OCI-LY1 (cell line): ENCODE results near the gene FIGLA.

ENCODE experiments used
- H2AFZ ChIP-seq: fragments of 200-600 bp; sonication (generic), shearing (Covaris generic); 2 replicates; pipeline ENCODE4 v1.6.0; 2014; ENCODE audit warnings: antibody characterized with exemption, mild to moderate bottlenecking, low read length
- H3F3A ChIP-seq: fragments of 200-600 bp; sonication (generic), shearing (Covaris generic); 2 replicates; pipeline ENCODE4 v1.6.0; 2014; ENCODE audit warnings: mild to moderate bottlenecking, antibody characterized with exemption, low read length, moderate library complexity; ENCODE audit not compliant: insufficient read depth
- H3K27ac ChIP-seq: fragments of 200-600 bp; sonication (generic); 2 replicates; pipeline ENCODE4 v1.5.1; 2014; ENCODE audit warnings: low read length, mixed run types, mild to moderate bottlenecking, low read depth; ENCODE audit not compliant: poor library complexity, severe bottlenecking
- H3K27me3 ChIP-seq: fragments of 200-600 bp; sonication (generic); 2 replicates; pipeline ENCODE4 v1.6.0; 2014; ENCODE audit warnings: antibody characterized with exemption, mild to moderate bottlenecking, low read length, moderate library complexity; ENCODE audit not compliant: insufficient read depth
- H3K36me3 ChIP-seq: fragments of 200-600 bp; sonication (generic); 2 replicates; pipeline ENCODE4 v1.6.1; 2014; ENCODE audit warnings: mild to moderate bottlenecking, antibody characterized with exemption, low read length, moderate library complexity, mixed read lengths; ENCODE audit not compliant: insufficient read depth
- H3K4me1 ChIP-seq: fragments of 200-600 bp; sonication (generic); 2 replicates; pipeline ENCODE4 v1.5.1; 2014; ENCODE audit warnings: mild to moderate bottlenecking, low read length, moderate library complexity; ENCODE audit not compliant: insufficient read depth, severe bottlenecking
- H3K4me2 ChIP-seq: fragments of 200-600 bp; sonication (generic), shearing (Covaris generic); 2 replicates; pipeline ENCODE4 v1.6.1; 2014; ENCODE audit warnings: low read length
- H3K4me3 ChIP-seq: fragments of 200-600 bp; sonication (generic); 2 replicates; pipeline ENCODE4 v1.5.1; 2014; ENCODE audit warnings: low read length, low read depth, mild to moderate bottlenecking, mixed read lengths; ENCODE audit not compliant: poor library complexity, severe bottlenecking
- H3K79me2 ChIP-seq: fragments of 200-600 bp; shearing (Covaris generic); 2 replicates; pipeline ENCODE4 v1.6.1; 2016; ENCODE audit warnings: mixed run types, low read length, mixed read lengths; ENCODE audit not compliant: insufficient read depth
- H3K9ac ChIP-seq: fragments of 200-600 bp; sonication (generic), shearing (Covaris generic); 2 replicates; pipeline ENCODE4 v1.6.1; 2014; ENCODE audit warnings: mild to moderate bottlenecking, low read length, mixed read lengths
- H3K9me2 ChIP-seq: fragments of 200-600 bp; sonication (generic), shearing (Covaris generic); 2 replicates; pipeline ENCODE4 v1.6.1; 2014; ENCODE audit warnings: low read depth, mild to moderate bottlenecking, low read length, mixed read lengths
- H3K9me3 ChIP-seq: fragments of 200-600 bp; shearing (Covaris generic); 2 replicates; pipeline ENCODE4 v1.6.1; 2014; ENCODE audit warnings: low read length, mixed read lengths
- H4K20me1 ChIP-seq: fragments of 200-600 bp; sonication (generic), shearing (Covaris generic); 2 replicates; pipeline ENCODE4 v1.6.0; 2016; ENCODE audit warnings: mild to moderate bottlenecking, low read length; ENCODE audit not compliant: insufficient read depth
- EZH2 ChIP-seq: fragments of 200-600 bp; sonication (generic), shearing (Covaris generic); IDR thresholded peaks from 2 replicates; pipeline ENCODE4 v1.8.0; 2017; ENCODE audit warnings: borderline replicate concordance, mixed run types, mild to moderate bottlenecking, antibody characterized with exemption, low read length, moderate library complexity, mixed read lengths
- TF ChIP-seq, protein P1 (sequence below): fragments of 200-600 bp; sonication (generic), shearing (Covaris generic); IDR thresholded peaks from 2 replicates; pipeline ENCODE4 v1.5.1; 2017; ENCODE audit warnings: mild to moderate bottlenecking, antibody characterized with exemption, low read length, moderate library complexity, mixed read lengths

Gene FIGLA

GRCh38 chr2:70816726-70817125, 26.3 kb upstream of the FIGLA start:
- Histone ChIP-seq H4K20me1 (no peaks in the 10 kb centered on the region), H3K9ac (no peak overlapping the region), H3K27me3 (no peaks in the 10 kb centered on the region), H3K4me3 (no peak overlapping the region), H3K36me3 (no peaks in the 10 kb centered on the region), H2AFZ (no peak overlapping the region), H3K27ac (no peak overlapping the region), H3F3A (no peaks in the 10 kb centered on the region), H3K9me3 (no peaks in the 10 kb centered on the region), H3K79me2 (no peaks in the 10 kb centered on the region), H3K4me1 (no peaks in the 10 kb centered on the region), H3K4me2 (no peak overlapping the region), H3K9me2 (no peaks in the 10 kb centered on the region)
- TF ChIP-seq, protein P1, sequence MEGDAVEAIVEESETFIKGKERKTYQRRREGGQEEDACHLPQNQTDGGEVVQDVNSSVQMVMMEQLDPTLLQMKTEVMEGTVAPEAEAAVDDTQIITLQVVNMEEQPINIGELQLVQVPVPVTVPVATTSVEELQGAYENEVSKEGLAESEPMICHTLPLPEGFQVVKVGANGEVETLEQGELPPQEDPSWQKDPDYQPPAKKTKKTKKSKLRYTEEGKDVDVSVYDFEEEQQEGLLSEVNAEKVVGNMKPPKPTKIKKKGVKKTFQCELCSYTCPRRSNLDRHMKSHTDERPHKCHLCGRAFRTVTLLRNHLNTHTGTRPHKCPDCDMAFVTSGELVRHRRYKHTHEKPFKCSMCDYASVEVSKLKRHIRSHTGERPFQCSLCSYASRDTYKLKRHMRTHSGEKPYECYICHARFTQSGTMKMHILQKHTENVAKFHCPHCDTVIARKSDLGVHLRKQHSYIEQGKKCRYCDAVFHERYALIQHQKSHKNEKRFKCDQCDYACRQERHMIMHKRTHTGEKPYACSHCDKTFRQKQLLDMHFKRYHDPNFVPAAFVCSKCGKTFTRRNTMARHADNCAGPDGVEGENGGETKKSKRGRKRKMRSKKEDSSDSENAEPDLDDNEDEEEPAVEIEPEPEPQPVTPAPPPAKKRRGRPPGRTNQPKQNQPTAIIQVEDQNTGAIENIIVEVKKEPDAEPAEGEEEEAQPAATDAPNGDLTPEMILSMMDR = no peak

- no peaks in the 10 kb centered on the region for H3K9me2 ChIP-seq
- no peaks in the 10 kb centered on the region for H3K79me2 ChIP-seq
- H3K4me1 ChIP-seq = no peaks in the 10 kb centered on the region
- no peaks in the 10 kb centered on the region for H3K36me3 ChIP-seq
- no peak overlapping the region for H3K4me3 ChIP-seq
- no peaks in the 10 kb centered on the region for H3K27me3 ChIP-seq
- H2AFZ ChIP-seq = no peak overlapping the region
- H4K20me1 ChIP-seq = no peaks in the 10 kb centered on the region
- H3K9ac ChIP-seq = no peak overlapping the region
- no peak overlapping the region for H3K27ac ChIP-seq
- no peak for TF ChIP-seq EZH2
- TF ChIP-seq, protein P1 = no peak
- no peaks in the 10 kb centered on the region for H3F3A ChIP-seq
- H3K9me3 ChIP-seq = no peaks in the 10 kb centered on the region
- H3K4me2 ChIP-seq = no peak overlapping the region
Observed at GRCh38 chr2:70808983-70809958, 18.8 kb upstream of the FIGLA start.

DNA sequence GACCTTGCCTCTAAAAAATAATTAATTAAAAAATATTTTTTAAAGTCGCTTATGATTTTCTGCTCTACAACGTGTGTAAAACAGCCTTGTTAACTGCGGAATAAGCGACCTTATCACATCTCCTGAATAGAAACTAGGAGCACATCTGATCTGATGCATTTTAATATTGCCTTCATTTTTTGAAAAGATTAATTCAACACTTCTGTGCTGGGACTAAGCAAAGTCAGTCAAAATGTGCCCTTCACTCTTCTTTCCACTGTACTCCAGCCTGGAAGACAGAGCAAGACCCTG, 17.3 kb upstream of the FIGLA start:
- no peaks in the 10 kb centered on the region for H3K36me3 ChIP-seq
- no peaks in the 10 kb centered on the region for H3F3A ChIP-seq
- no peaks in the 10 kb centered on the region for H3K4me1 ChIP-seq
- H3K27me3 ChIP-seq = no peaks in the 10 kb centered on the region
- no peak overlapping the region for H3K4me2 ChIP-seq
- H3K9me3 ChIP-seq = no peaks in the 10 kb centered on the region
- H3K9ac ChIP-seq = no peak overlapping the region
- H3K79me2 ChIP-seq = no peaks in the 10 kb centered on the region
- H3K4me3 ChIP-seq = no peak overlapping the region
- TF ChIP-seq EZH2 = no peak
- TF ChIP-seq, protein P1 = no peak
- H4K20me1 ChIP-seq = no peaks in the 10 kb centered on the region
- H3K9me2 ChIP-seq = no peaks in the 10 kb centered on the region
- no peak overlapping the region for H2AFZ ChIP-seq
- no peak overlapping the region for H3K27ac ChIP-seq
